WERI-Rb-1 (cell line): Measurements from ENCODE around the gene NDUFAF2.

Source experiments
- DNase-seq: peaks from one replicate; pipeline ENCODE4 v3.0.0-alpha.2; 2020
- H3K27ac ChIP-seq: fragments of 250-450 bp; sonication (Bioruptor Pico); 2 replicates; pipeline ENCODE4 v1.5.1; 2020; ENCODE audit warnings: mild to moderate bottlenecking, moderate library complexity
- H3K27me3 ChIP-seq: fragments of 250-450 bp; sonication (Bioruptor Pico); 2 replicates; pipeline ENCODE4 v1.5.1; 2021; ENCODE audit warnings: mild to moderate bottlenecking, low read depth, moderate library complexity; ENCODE audit not compliant: insufficient read depth, severe bottlenecking
- H3K36me3 ChIP-seq: fragments of 250-450 bp; sonication (Bioruptor Pico); 2 replicates; pipeline ENCODE4 v1.5.1; 2020; ENCODE audit warnings: mild to moderate bottlenecking, moderate library complexity
- H3K4me3 ChIP-seq: 2 replicates; pipeline ENCODE4 v1.5.1; 2011; ENCODE audit warnings: low read depth, mild to moderate bottlenecking, control low read depth, low read length
- H3K9me3 ChIP-seq: fragments of 250-450 bp; sonication (Bioruptor Pico); 2 replicates; pipeline ENCODE4 v1.5.1; 2021; ENCODE audit warnings: mild to moderate bottlenecking, moderate library complexity; ENCODE audit not compliant: severe bottlenecking
- TF ChIP-seq, protein P1 (sequence below): IDR thresholded peaks from 2 replicates; pipeline ENCODE4 v1.5.1; 2011; ENCODE audit warnings: low read depth, mild to moderate bottlenecking, control low read depth, inconsistent platforms, low read length

The NDUFAF2 gene

GRCh38 chr5:61168951-61169350, 223.9 kb downstream of the NDUFAF2 start:
- Histone ChIP-seq H3K27me3 (no peaks in the 10 kb centered on the region), H3K36me3 (no peaks in the 10 kb centered on the region), H3K27ac (no peak overlapping the region), H3K9me3 (no peaks in the 10 kb centered on the region), H3K4me3 (no peak overlapping the region)
- DNase-seq: no peak
- TF ChIP-seq, protein P1, sequence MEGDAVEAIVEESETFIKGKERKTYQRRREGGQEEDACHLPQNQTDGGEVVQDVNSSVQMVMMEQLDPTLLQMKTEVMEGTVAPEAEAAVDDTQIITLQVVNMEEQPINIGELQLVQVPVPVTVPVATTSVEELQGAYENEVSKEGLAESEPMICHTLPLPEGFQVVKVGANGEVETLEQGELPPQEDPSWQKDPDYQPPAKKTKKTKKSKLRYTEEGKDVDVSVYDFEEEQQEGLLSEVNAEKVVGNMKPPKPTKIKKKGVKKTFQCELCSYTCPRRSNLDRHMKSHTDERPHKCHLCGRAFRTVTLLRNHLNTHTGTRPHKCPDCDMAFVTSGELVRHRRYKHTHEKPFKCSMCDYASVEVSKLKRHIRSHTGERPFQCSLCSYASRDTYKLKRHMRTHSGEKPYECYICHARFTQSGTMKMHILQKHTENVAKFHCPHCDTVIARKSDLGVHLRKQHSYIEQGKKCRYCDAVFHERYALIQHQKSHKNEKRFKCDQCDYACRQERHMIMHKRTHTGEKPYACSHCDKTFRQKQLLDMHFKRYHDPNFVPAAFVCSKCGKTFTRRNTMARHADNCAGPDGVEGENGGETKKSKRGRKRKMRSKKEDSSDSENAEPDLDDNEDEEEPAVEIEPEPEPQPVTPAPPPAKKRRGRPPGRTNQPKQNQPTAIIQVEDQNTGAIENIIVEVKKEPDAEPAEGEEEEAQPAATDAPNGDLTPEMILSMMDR: no peak

DNA sequence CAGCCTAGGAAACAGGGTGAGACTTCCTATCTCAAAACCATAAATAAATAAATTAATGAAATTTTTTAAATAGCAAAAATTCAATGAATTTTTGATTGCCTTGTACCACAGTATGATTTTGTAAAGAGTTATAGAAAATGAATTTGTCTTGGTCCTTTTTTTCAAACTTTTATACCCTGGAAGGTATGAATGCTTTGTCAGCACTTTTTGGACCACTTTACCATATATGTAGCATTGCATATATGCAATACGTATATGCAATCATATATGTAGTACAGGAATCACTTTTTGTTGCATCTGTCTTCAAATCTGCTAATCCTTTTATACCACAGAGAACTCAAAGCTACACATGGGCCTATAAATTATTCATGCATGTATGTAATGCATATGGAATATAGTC, 226.5 kb downstream of the NDUFAF2 start:
- H3K27ac ChIP-seq: no peak overlapping the region
- H3K27me3 ChIP-seq: no peaks in the 10 kb centered on the region
- TF ChIP-seq, protein P1: no peak
- no peak overlapping the region for H3K4me3 ChIP-seq
- no peaks in the 10 kb centered on the region for H3K36me3 ChIP-seq
- no peaks in the 10 kb centered on the region for H3K9me3 ChIP-seq
- DNase-seq: no peak

GRCh38 chr5:61176631-61177030, 231.6 kb downstream of the NDUFAF2 start:
- TF ChIP-seq, protein P1: no peak

DNA sequence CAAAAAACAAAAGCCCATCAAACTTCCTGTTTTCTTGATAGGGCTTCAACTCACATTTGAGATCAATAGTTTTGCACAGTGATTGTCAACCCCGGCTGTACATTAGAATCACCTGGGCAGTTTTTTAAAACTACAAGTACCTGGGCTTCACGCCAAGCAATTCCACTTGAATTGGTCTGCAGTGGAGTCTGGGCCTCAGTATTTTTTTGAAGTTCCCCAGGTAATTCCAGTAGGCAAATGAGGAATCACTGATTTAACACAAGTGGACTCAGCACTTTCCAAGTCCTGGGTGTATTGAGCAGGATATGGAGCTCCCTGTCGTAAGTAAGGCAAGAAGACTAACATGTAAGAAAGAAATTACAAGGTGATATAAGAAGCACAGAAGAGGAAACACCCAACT, 232.1 kb downstream of the NDUFAF2 start:
- H3K4me3 ChIP-seq: no peak overlapping the region
- no peaks in the 10 kb centered on the region for H3K27me3 ChIP-seq
- H3K27ac ChIP-seq: no peak overlapping the region
- no peaks in the 10 kb centered on the region for H3K9me3 ChIP-seq
- no peak for DNase-seq
- H3K36me3 ChIP-seq: no peaks in the 10 kb centered on the region
- TF ChIP-seq, protein P1: no peak

More at GRCh38 chr5:61176631-61177030, 231.6 kb downstream of the NDUFAF2 start:
- no peaks in the 10 kb centered on the region for H3K27me3 ChIP-seq
- H3K4me3 ChIP-seq: no peak overlapping the region
- no peak for DNase-seq
- H3K36me3 ChIP-seq: no peaks in the 10 kb centered on the region
- no peaks in the 10 kb centered on the region for H3K9me3 ChIP-seq
- no peak overlapping the region for H3K27ac ChIP-seq

DNA sequence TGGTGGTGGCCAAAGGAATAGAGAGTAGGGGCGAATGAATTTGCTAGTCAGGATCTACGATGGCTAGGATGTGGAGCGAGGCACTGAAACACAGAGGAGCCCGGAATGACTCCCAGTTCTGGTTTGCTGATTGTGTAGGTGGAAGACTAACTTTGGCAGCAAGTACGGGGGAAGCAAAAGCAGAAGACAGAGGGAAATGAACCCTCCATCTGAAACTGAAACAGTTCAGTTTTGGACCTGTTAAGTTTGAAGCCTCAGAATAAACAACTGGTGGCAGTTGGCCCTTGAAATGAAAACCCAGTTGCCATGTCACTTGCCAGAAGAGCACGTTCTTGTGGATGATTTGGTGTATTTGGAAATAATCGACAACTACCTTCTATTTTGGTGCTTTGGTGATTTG, 232.7 kb downstream of the NDUFAF2 start:
- H3K27me3 ChIP-seq: no peaks in the 10 kb centered on the region
- no peak overlapping the region for H3K27ac ChIP-seq
- H3K9me3 ChIP-seq: no peaks in the 10 kb centered on the region
- no peak for DNase-seq
- H3K36me3 ChIP-seq: no peaks in the 10 kb centered on the region
- TF ChIP-seq, protein P1: no peak
- H3K4me3 ChIP-seq: no peak overlapping the region

DNA sequence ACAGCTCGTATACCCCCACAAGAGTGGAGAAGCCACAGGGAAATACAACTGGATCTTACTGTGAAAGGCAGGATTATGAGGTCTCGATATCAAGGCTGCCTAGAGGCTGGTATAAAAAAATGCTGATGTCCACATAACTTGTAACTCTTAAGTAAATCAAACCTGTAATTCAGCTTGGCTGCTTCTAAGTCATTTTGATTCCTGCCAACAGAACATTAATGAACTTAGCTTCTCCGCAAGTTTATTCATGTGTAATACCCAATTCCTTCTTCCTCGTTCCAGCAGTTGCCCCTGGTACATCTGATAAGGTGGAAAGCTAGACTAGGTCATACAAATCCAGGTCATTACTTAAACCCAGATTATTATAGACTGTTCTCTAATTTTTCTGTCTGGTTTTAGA, 233.7 kb downstream of the NDUFAF2 start:
- Histone ChIP-seq H3K9me3 (no peaks in the 10 kb centered on the region), H3K36me3 (no peaks in the 10 kb centered on the region), H3K4me3 (no peak overlapping the region), H3K27me3 (no peaks in the 10 kb centered on the region), H3K27ac (no peak overlapping the region)
- TF ChIP-seq, protein P1: no peak
- DNase-seq: no peak
